PFSK-1 (cell line): Measurements from ENCODE around the gene TRUB1.

ENCODE experiments used
- POLR2AphosphoS5 ChIP-seq: IDR thresholded peaks from 2 replicates; pipeline ENCODE4 v1.6.1; 2012; ENCODE audit warnings: low read depth, mild to moderate bottlenecking, control low read depth, low read length, moderate library complexity
- TAF1 ChIP-seq: IDR thresholded peaks from 2 replicates; pipeline ENCODE4 v1.6.1; 2012; ENCODE audit warnings: low read length, control low read depth, borderline replicate concordance; ENCODE audit not compliant: insufficient read depth

DNA sequence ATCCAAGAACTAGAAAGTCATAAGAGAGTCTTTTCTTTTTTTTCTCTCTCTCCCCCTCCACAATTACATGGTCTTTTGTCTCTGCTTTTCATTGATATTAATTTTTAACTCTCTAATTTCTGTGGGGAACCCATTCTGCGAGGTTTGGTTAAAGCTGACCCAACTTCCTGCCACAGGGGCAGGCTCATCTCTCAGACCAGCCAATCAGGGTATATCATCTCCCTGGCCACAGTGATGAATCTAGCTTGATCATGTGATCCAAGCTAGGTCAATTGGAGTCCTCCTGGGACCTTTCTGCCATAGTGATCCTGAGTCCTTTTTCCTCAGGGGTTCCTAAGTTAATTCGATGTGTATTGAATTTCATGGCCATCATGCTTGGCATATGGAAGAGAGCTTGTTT is 38.0 kb upstream of the TRUB1 start:
- TF ChIP-seq TAF1 (no peak), POLR2AphosphoS5 (no peak)
